DND-41 (cell line): ENCODE data around the gene SNX32.

Experiments
- ATAC-seq: fragments of 200-7000 bp; cut with Tn5 transposase; 3 replicates; pipeline ENCODE4 v1.9.1; 2021; ENCODE audit warnings: low read depth; ENCODE audit not compliant: insufficient read depth
- DNase-seq: peaks from one replicate; pipeline ENCODE4 v3.0.0-alpha.2; 2020
- H2AFZ ChIP-seq: 2 replicates; pipeline ENCODE4 v1.6.0; 2012; ENCODE audit warnings: low read depth, low read length
- H3K27ac ChIP-seq: 2 replicates; pipeline ENCODE4 v1.5.1; 2012; ENCODE audit warnings: low read length, inconsistent platforms
- H3K27me3 ChIP-seq: fragments of 200-600 bp; sonication (generic); 2 replicates; pipeline ENCODE4 v1.6.0; 2012; ENCODE audit warnings: low read length, mild to moderate bottlenecking, inconsistent platforms; ENCODE audit not compliant: insufficient read depth, poor library complexity
- H3K36me3 ChIP-seq: 2 replicates; pipeline ENCODE4 v1.5.1; 2012; ENCODE audit warnings: low read length, inconsistent platforms; ENCODE audit not compliant: insufficient read depth
- H3K4me1 ChIP-seq: 2 replicates; pipeline ENCODE4 v1.5.1; 2012; ENCODE audit warnings: mild to moderate bottlenecking, low read length; ENCODE audit not compliant: insufficient read depth
- H3K4me2 ChIP-seq: 2 replicates; pipeline ENCODE4 v1.6.0; 2012; ENCODE audit warnings: mild to moderate bottlenecking, moderate library complexity, low read length, inconsistent platforms; ENCODE audit not compliant: insufficient read depth
- H3K4me3 ChIP-seq, 2 experiments: fragments of 200-600 bp in 1 of 2; shearing (Covaris generic) in 1 of 2; 2 replicates each; pipeline ENCODE4 v1.5.1; 2012 to 2016; ENCODE audit warnings: inconsistent platforms in 2 of 2, low read length in 2 of 2, mild to moderate bottlenecking in 2 of 2, low read depth in 1 of 2, moderate library complexity in 1 of 2
- H3K79me2 ChIP-seq: 2 replicates; pipeline ENCODE4 v1.6.0; 2012; ENCODE audit warnings: low read length, inconsistent platforms; ENCODE audit not compliant: insufficient read depth
- H3K9ac ChIP-seq: 2 replicates; pipeline ENCODE4 v1.6.0; 2012; ENCODE audit warnings: low read depth, mild to moderate bottlenecking, inconsistent platforms, low read length, moderate library complexity
- H3K9me3 ChIP-seq: 2 replicates; pipeline ENCODE4 v1.5.1; 2012; ENCODE audit warnings: low read length, moderate library complexity, mild to moderate bottlenecking, inconsistent platforms; ENCODE audit not compliant: insufficient read depth, severe bottlenecking
- H4K20me1 ChIP-seq: 2 replicates; pipeline ENCODE4 v1.6.0; 2012; ENCODE audit warnings: low read length; ENCODE audit not compliant: insufficient read depth
- CTCF ChIP-seq: IDR thresholded peaks from 2 replicates; pipeline ENCODE4 v1.5.1; 2012; ENCODE audit warnings: borderline replicate concordance, low read length, moderate library complexity, mild to moderate bottlenecking; ENCODE audit not compliant: poor library complexity, severe bottlenecking; ENCODE audit errors: extremely low read depth
- EZH2 ChIP-seq: IDR thresholded peaks from 3 replicates; pipeline ENCODE4 v1.6.1; 2012; ENCODE audit warnings: borderline replicate concordance, low read depth, mild to moderate bottlenecking, moderate library complexity, low read length, inconsistent platforms; ENCODE audit not compliant: severe bottlenecking

SNX32 gene

GRCh38 chr11:65814131-65814985, 19.4 kb upstream of the SNX32 start:
- Histone ChIP-seq H4K20me1 (0 out of 2 replicates have a peak, but pooled peaks cover 3% of the 10 kb centered on the region), H2AFZ (no peak overlapping the region), H3K9ac (no peak overlapping the region), H3K9me3 (no peaks in the 10 kb centered on the region), H3K79me2 (peaks cover 10% of the 10 kb centered on the region; the same call in 1 of the 2 replicates), H3K4me2 (no peak overlapping the region), H3K27me3 (no peaks in the 10 kb centered on the region), H3K4me1 (peaks cover 19% of the 10 kb centered on the region), H3K36me3 (no peaks in the 10 kb centered on the region), H3K4me3 (no peak overlapping the region), H3K27ac (no peak overlapping the region)
- DNase-seq (no peak), ATAC-seq (no peak)
- TF ChIP-seq EZH2, result no peak
- no peak for TF ChIP-seq CTCF

DNA sequence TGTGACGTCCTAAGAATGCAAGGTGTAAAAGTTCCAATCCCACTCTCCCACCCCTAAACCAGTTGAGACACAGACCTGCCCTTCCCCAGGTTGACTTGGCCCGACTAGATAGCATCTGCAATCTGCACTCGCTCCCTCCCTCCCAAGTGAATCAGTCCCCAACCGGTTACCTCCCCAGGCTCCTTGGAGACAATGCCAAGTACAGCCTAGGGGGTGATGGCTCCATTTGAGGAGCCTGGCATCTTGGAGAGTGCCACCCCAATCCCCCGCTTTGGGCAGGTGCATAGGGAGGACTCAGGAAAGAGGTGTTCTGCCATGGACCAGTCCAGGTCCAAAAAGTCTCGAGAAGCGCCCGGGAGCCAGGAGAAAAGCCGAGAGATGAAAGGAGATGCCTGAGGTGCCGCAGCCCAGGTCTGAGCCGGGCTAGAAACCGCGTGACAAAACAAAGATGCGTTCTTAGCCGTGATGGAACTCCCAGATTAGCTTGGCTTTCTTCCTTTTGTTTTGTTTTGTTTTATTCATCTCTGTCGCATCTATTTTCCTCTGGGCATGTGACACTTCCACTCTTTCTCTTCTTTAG, 18.7 kb upstream of the SNX32 start:
- Histone ChIP-seq H3K9me3 (no peaks in the 10 kb centered on the region), H3K4me3 (no peak overlapping the region), H3K27me3 (no peaks in the 10 kb centered on the region), H3K36me3 (no peaks in the 10 kb centered on the region), H3K79me2 (peaks cover 10% of the 10 kb centered on the region; the same call in 1 of the 2 replicates), H3K27ac (no peak overlapping the region), H3K4me2 (no peak overlapping the region), H4K20me1 (0 out of 2 replicates have a peak, but pooled peaks cover 3% of the 10 kb centered on the region), H3K4me1 (peaks cover 19% of the 10 kb centered on the region), H2AFZ (no peak overlapping the region), H3K9ac (no peak overlapping the region)
- TF ChIP-seq CTCF, result no peak
- TF ChIP-seq EZH2, result no peak
- DNase-seq (no peak), ATAC-seq (no peak)

- Histone ChIP-seq H3K36me3 (no peaks in the 10 kb centered on the region), H3K4me3 (peak overlapping the region in 1 of 2 experiments; percentile 82; a peak in 2 of 4 replicates), H2AFZ (no peak overlapping the region), H3K9me3 (no peaks in the 10 kb centered on the region), H4K20me1 (no peaks in the 10 kb centered on the region), H3K79me2 (peaks cover 10% of the 10 kb centered on the region; the same call in 1 of the 2 replicates), H3K9ac (peak overlapping the region; percentile 79), H3K27me3 (no peaks in the 10 kb centered on the region), H3K4me2 (peak overlapping the region; percentile 75), H3K27ac (no peak overlapping the region), H3K4me1 (peaks cover 19% of the 10 kb centered on the region)
- ATAC-seq, result no peak
- TF ChIP-seq CTCF (no peak), EZH2 (no peak)
- DNase-seq, result no peak
Observed at GRCh38 chr11:65816696-65817095, 17.1 kb upstream of the SNX32 start.
